ENCODE results near the gene EGFL6. TPM values are rescaled to one million over a fixed set of nuclear protein-coding genes. Genes with fewer than 3 reads are reported as not detected.
"Not testable (repeated sequence)": the region's sequence is repeated elsewhere in the genome, so short reads cannot be mapped to it uniquely, and the experiment has no call there.

EGFL6 gene
- total RNA-seq, 1 experiment from 2014 or later, result not detected

DNA sequence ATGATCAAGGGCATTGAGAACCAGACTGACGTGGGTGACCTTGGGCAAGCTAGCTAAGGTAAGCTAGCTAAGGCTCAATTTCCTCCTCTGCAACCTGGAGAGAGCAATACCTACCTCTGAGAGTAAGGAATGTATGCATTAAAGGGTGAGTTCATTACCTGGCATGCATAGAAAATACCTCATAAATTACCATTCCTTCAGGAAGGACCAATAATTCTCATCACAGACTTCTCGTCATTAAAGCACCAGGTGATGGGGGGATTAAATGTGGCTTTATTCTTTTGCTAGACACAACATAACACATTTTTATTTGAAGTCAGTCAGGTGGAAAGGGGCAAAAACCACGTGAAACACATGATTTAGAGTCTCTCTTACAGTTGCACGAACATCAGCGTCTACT, 21.5 kb downstream of the EGFL6 start:
- DNase-seq (ENCODE audit: low spot score), result no peak

DNA sequence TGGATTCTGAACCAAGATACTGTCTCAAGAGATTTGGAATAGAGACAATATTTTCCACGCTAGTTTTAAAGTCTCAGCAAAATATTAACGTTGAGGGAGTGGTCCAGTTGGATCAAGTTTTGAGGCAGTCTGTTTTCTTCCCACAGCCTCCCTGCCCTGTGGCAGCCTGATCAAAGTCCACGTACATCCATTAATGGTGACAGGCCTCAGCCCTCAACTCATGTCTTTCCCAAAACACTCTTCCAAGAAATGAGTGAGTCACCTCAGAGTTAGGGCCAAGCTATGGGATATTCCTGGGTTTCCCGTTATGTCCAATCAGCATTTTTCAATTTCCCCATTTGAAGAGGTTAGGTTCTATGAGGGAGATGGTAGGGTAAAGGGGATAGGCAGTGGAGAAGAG, 28.5 kb downstream of the EGFL6 start:
- no peak for DNase-seq (ENCODE audit: low spot score)

GRCh38 chrX:13598877-13599276, 29.5 kb downstream of the EGFL6 start:
- peak; percentile 19 for DNase-seq (ENCODE audit: low spot score)

GRCh38 chrX:13599491-13599890, 30.1 kb downstream of the EGFL6 start:
- DNase-seq (ENCODE audit: low spot score), result no peak

GRCh38 chrX:13605611-13606010, 36.2 kb downstream of the EGFL6 start:
- no peak for DNase-seq (ENCODE audit: low spot score)

DNA sequence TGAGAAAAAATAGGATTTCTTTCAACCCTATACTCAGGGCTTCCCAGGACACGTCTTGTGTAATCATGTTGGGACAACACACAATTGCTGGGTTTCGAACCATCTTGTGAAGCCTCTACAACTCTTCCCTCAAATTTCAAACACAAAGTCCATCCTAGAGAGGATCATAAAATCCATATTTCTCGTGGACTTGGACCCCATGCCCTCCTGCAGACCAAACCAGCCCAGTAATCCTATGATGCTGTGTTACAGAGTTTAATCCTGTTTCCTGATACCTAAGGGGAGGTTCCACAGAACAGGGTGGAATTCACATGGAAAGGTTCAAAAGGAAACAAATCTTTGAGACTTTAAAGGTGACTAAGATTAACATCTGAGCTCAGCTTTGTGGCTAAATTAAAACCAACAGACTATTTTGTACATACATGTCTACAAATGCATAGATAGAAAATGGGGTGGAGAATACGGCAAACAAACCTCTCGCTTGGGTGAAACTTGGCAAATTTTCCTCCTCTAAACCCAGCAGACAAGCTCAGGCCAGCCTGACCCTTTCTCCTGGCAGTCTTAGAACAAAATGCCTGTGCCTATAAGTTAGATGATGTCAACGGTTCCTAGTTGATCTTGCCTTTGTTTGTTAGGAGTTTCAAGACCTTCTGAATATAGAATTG, 38.1 kb downstream of the EGFL6 start:
- no peak for DNase-seq (ENCODE audit: low spot score)

GRCh38 chrX:13607996-13608365, 38.6 kb downstream of the EGFL6 start:
- no peak for DNase-seq (ENCODE audit: low spot score)

GRCh38 chrX:13614154-13614553, 44.8 kb downstream of the EGFL6 start:
- no peak for DNase-seq (ENCODE audit: low spot score)

DNA sequence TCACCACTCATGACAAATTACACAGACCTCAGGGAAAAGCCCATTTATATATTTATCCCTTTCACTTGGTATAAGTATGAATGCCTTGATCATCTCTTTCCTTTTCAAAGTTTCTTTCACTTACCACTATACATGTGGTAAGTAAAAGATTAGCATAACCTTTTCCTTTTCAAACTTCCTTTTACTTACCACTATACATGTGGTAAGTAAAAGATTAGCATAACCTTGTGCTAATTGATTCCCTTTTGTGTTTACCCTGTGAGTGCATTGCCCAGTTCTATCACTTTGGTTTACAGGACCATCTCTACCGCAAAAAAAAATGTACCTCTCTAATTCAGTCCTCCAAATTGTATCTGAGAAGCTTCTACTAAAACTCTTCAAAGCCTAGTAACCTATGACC, 50.8 kb downstream of the EGFL6 start:
- DNase-seq (ENCODE audit: low spot score), result no peak

DNA sequence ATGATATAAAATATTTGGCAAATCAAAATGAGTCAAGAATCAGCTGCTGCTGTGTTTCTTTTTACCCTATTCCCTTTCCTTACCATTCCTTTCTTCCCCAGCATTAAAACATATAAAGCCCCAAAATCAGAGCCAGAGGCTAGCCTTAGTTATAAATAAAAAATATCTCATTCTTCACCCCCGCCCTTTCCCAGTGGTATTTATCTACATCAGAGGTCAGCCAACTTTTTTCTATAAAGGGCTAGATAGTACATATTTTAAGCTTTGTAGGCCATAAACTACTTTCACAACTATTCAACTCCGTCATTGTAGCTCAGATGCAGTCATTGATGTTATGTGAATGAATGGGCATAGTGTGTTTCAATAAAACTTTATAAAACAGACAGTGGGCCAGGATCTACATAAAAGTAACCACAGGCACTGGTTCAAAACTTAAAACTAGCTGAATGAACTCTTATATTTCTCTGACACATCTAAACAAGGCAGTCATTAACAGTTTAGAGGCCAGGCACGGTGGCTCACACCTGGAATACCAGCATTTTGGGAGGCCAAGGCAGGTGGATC, 53.1 kb downstream of the EGFL6 start:
- no peak for DNase-seq (ENCODE audit: low spot score)

GRCh38 chrX:13627306-13627705, 57.9 kb downstream of the EGFL6 start:
- no peak for DNase-seq (ENCODE audit: low spot score)

DNA sequence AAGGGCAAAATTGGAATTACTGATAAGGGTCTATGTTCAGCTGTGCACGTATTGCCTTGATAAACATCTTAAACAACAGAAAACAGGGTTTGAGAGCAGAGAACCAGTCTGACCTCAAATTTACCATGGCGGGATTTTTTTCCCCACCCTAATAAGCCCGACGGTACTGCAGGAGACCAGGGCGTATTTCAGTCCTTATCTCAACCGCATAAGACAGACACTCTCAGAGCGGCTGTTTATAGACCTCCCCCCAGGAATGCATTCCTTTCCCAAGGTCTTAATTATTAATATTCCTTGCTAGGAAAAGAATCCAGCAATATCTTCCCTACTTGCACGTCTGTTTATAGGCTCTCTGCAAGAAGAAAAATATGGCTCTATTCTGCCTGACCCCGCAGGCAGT, 67.8 kb downstream of the EGFL6 start:
- not testable (repeated sequence) for DNase-seq (ENCODE audit: low spot score)

GRCh38 chrX:13638021-13638420, 68.6 kb downstream of the EGFL6 start:
- no peak for DNase-seq (ENCODE audit: low spot score)

DNA sequence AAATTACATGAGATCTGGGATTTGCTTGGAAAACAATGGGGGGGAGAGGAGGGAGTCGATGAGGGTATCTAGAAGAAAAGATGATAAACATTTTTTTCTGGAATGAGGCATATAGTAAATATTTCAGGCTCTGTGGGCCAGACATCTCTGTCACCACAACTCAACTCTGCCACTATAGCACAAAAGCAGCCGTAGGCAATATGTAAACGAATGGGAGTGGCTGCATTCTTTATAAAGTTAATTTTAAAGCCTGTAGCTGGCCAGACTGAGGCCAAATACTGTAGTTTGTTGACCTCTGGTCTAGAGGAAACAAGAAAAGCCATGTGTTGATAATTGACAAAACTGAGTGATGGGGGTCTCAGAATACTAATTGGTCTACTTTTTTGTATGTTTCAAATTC, 69.4 kb downstream of the EGFL6 start:
- DNase-seq (ENCODE audit: low spot score), result no peak

DNA sequence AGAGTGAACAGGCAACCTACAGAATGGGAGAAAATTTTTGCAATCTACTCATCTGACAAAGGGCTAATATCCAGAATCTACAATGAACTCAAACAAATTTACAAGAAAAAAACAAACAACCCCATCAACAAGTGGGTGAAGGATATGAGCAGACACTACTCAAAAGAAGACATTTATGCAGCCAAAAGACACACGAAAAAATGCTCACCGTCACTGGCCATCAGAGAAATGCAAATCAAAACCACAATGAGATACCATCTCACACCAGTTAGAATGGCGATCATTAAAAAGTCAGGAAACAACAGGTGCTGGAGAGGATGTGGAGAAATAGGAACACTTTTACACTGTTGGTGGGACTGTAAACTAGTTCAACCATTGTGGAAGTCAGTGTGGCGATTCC, 72.3 kb downstream of the EGFL6 start:
- DNase-seq (ENCODE audit: low spot score), result not testable (repeated sequence)

DNA sequence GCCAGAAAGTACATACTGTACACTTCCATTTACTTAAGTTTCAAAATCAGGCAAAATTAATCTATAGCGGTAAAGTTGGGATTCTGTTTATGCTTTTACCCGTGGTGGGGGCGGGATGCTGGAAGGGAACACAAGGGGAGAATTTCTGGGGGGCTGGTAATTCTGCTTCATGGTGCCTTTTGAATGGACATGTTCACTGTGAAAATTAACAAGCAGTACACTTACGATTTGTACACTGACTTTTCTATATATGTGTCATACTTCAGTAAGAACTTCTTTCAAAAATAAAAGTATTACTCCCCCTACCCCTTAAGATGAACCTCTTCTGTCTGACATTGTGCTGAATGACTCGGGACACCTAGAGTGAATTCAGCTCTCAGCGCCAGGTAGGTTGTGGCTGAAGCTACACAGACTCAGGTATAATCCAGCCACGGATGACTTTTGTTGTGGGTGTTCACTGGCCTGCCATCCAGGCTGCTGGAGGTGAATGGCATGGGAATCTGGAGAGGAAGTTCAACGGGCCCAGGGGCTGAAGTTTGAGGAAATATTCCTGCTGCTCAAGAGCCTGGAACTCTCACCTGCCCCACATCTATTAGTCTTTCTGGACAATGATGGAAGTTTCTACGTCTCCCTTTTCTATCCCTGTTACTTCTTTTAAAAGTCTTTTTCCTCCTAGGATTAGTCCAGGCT, 76.2 kb downstream of the EGFL6 start:
- no peak for DNase-seq (ENCODE audit: low spot score)

- peak; percentile 59 for DNase-seq (ENCODE audit: low spot score)
These were observed 76.8 kb downstream of the EGFL6 start for GRCh38 chrX:13646154-13646549.

DNA sequence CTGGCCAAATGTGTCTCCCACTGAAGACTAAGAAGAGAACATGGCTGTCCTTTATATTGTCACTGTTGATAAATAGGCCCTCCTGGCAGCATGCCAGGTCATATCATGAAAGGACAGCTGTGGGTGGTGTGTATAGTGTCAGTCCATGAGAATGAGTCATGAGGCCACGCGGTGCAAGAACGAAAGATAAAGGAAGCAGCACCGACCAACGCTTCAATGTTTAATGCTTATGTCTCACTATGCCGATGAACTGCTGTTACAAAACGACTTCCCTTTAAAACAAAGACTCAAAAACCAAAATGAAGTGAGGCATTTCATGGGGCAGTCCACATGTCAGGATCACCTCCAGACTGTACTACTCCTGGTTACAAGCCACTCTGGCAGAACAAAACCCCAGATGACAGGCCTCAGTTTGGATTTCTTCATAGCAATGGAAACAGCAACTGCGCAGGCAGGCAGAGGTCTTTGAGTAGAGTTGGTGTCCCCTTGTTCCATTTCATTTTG, 78.4 kb downstream of the EGFL6 start:
- DNase-seq (ENCODE audit: low spot score), result peak; percentile 78

- not testable (repeated sequence) for DNase-seq (ENCODE audit: low spot score)
These were observed 78.9 kb downstream of the EGFL6 start for GRCh38 chrX:13648336-13648735.

DNA sequence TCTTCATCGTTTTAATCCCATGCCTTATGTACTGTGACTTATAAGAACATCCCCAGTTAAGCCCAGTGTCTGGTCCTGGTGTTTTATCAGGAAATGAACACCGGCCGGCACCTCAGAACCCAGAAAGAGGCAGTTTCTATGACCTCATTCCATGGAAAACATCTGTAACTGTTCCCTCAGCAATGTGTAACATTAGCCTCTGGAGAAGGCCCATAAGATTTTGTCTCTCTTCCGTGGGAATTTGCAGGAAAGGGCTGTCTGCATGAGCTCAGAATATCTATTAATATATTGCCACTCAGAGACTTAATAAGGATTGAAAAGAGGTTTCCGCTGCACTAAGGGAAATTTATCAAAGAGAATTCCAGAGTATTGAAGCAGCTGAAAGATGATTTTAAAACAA, 80.4 kb downstream of the EGFL6 start:
- DNase-seq (ENCODE audit: low spot score), result no peak

- DNase-seq (ENCODE audit: low spot score), result no peak
These were observed 80.9 kb downstream of the EGFL6 start for GRCh38 chrX:13650318-13650717.

- DNase-seq (ENCODE audit: low spot score), result no peak
These were observed 81.7 kb downstream of the EGFL6 start for GRCh38 chrX:13651150-13651549.

GRCh38 chrX:13652287-13652793, 82.9 kb downstream of the EGFL6 start:
- no peak for DNase-seq (ENCODE audit: low spot score)
